HEK293 (cell line): Measurements from ENCODE around the gene CORO7.

ENCODE experiments used
- GLI4 ChIP-seq: fragments of 450-650 bp; formaldehyde crosslinking; IDR thresholded peaks from 2 replicates; pipeline ENCODE4 v1.5.1; 2016; ENCODE audit warnings: missing biosample characterization, missing genetic modification characterization
- IKZF3 ChIP-seq: fragments of 450-650 bp; IDR thresholded peaks from 2 replicates; pipeline ENCODE4 v1.5.0; 2018; ENCODE audit warnings: missing biosample characterization, mild to moderate bottlenecking, missing genetic modification characterization, moderate library complexity
- KLF16 ChIP-seq: fragments of 450-650 bp; formaldehyde crosslinking; IDR thresholded peaks from 2 replicates; pipeline ENCODE4 v1.5.1; 2017; ENCODE audit warnings: missing biosample characterization, missing genetic modification characterization
- KLF7 ChIP-seq: fragments of 450-650 bp; formaldehyde crosslinking; IDR thresholded peaks from 2 replicates; pipeline ENCODE4 v1.5.1; 2016; ENCODE audit warnings: missing biosample characterization, missing genetic modification characterization, borderline replicate concordance
- KLF8 ChIP-seq: fragments of 450-650 bp; formaldehyde crosslinking; IDR thresholded peaks from 2 replicates; pipeline ENCODE4 v1.5.1; 2016; ENCODE audit warnings: missing biosample characterization, missing genetic modification characterization
- PATZ1 ChIP-seq: fragments of 450-650 bp; formaldehyde crosslinking; IDR thresholded peaks from 2 replicates; pipeline ENCODE4 v1.5.1; 2016; ENCODE audit warnings: missing biosample characterization, missing genetic modification characterization
- SCRT2 ChIP-seq: fragments of 450-650 bp; formaldehyde crosslinking; IDR thresholded peaks from 2 replicates; pipeline ENCODE4 v1.5.1; 2016; ENCODE audit warnings: missing biosample characterization, missing genetic modification characterization
- YY1 ChIP-seq: fragments of 450-650 bp; formaldehyde crosslinking; IDR thresholded peaks from 2 replicates; pipeline ENCODE4 v1.5.1; 2018; ENCODE audit warnings: missing biosample characterization, missing genetic modification characterization
- ZFP37 ChIP-seq: fragments of 450-650 bp; formaldehyde crosslinking; IDR thresholded peaks from 2 replicates; pipeline ENCODE4 v1.5.1; 2016; ENCODE audit warnings: missing biosample characterization, missing genetic modification characterization
- ZNF155 ChIP-seq: fragments of 450-650 bp; formaldehyde crosslinking; IDR thresholded peaks from 2 replicates; pipeline ENCODE4 v1.5.1; 2016; ENCODE audit warnings: missing biosample characterization, missing genetic modification characterization
- ZNF16 ChIP-seq: fragments of 450-650 bp; formaldehyde crosslinking; IDR thresholded peaks from 2 replicates; pipeline ENCODE4 v1.5.1; 2016; ENCODE audit warnings: low read depth, missing biosample characterization, missing genetic modification characterization
- ZNF19 ChIP-seq: fragments of 450-650 bp; formaldehyde crosslinking; IDR thresholded peaks from 2 replicates; pipeline ENCODE4; 2016; ENCODE audit warnings: missing biosample characterization, missing genetic modification characterization, low read depth
- ZNF211 ChIP-seq: fragments of 450-650 bp; formaldehyde crosslinking; IDR thresholded peaks from 2 replicates; pipeline ENCODE4 v1.5.1; 2016; ENCODE audit warnings: low read depth, missing biosample characterization, missing genetic modification characterization
- ZNF23 ChIP-seq: fragments of 450-650 bp; formaldehyde crosslinking; IDR thresholded peaks from 2 replicates; pipeline ENCODE4 v1.5.1; 2016; ENCODE audit warnings: missing biosample characterization, missing genetic modification characterization, borderline replicate concordance
- ZNF37A ChIP-seq: fragments of 450-650 bp; IDR thresholded peaks from 2 replicates; pipeline ENCODE4 v1.5.1; 2018; ENCODE audit warnings: missing biosample characterization, missing genetic modification characterization
- ZNF530 ChIP-seq: fragments of 450-650 bp; formaldehyde crosslinking; IDR thresholded peaks from 2 replicates; pipeline ENCODE4 v1.5.1; 2016; ENCODE audit warnings: low read depth, missing biosample characterization, missing genetic modification characterization
- ZNF544 ChIP-seq: fragments of 450-650 bp; formaldehyde crosslinking; IDR thresholded peaks from 2 replicates; pipeline ENCODE4 v1.5.0; 2017; ENCODE audit warnings: missing biosample characterization, missing genetic modification characterization
- ZNF548 ChIP-seq: fragments of 450-650 bp; formaldehyde crosslinking; IDR thresholded peaks from 2 replicates; pipeline ENCODE4 v1.5.1; 2016; ENCODE audit warnings: missing biosample characterization, missing genetic modification characterization
- ZNF610 ChIP-seq: fragments of 450-650 bp; formaldehyde crosslinking; IDR thresholded peaks from 2 replicates; pipeline ENCODE4 v1.5.1; 2016; ENCODE audit warnings: missing biosample characterization, missing genetic modification characterization, borderline replicate concordance
- ZNF621 ChIP-seq: fragments of 450-650 bp; formaldehyde crosslinking; IDR thresholded peaks from 2 replicates; pipeline ENCODE4 v1.5.1; 2017; ENCODE audit warnings: missing biosample characterization, missing genetic modification characterization
- ZNF660 ChIP-seq: fragments of 450-650 bp; IDR thresholded peaks from 2 replicates; pipeline ENCODE4 v1.5.1; 2018; ENCODE audit warnings: missing biosample characterization, mild to moderate bottlenecking, missing genetic modification characterization
- ZNF664 ChIP-seq: fragments of 450-650 bp; formaldehyde crosslinking; IDR thresholded peaks from 2 replicates; pipeline ENCODE4 v1.5.1; 2016; ENCODE audit warnings: missing biosample characterization, missing genetic modification characterization
- ZNF707 ChIP-seq: fragments of 450-650 bp; formaldehyde crosslinking; IDR thresholded peaks from 2 replicates; pipeline ENCODE4 v1.5.1; 2016; ENCODE audit warnings: missing biosample characterization, missing genetic modification characterization
- ZNF785 ChIP-seq: fragments of 450-650 bp; formaldehyde crosslinking; IDR thresholded peaks from 2 replicates; pipeline ENCODE4 v1.5.1; 2016; ENCODE audit warnings: missing biosample characterization, missing genetic modification characterization
- ZSCAN23 ChIP-seq: fragments of 450-650 bp; formaldehyde crosslinking; IDR thresholded peaks from 2 replicates; pipeline ENCODE4 v1.5.1; 2016; ENCODE audit warnings: missing biosample characterization, missing genetic modification characterization
- ZSCAN4 ChIP-seq: fragments of 450-650 bp; formaldehyde crosslinking; IDR thresholded peaks from 2 replicates; pipeline ENCODE4 v1.5.1; 2017; ENCODE audit warnings: missing biosample characterization, missing genetic modification characterization
- TF ChIP-seq, protein P1 (sequence below): fragments of 450-650 bp; formaldehyde crosslinking; conservative IDR thresholded peaks from 2 replicates; pipeline ENCODE4 v1.5.1; 2016; ENCODE audit warnings: low read depth, missing biosample characterization, missing genetic modification characterization
- TF ChIP-seq, protein P2 (sequence below): fragments of 450-650 bp; IDR thresholded peaks from 2 replicates; pipeline ENCODE4 v1.5.1; 2018; ENCODE audit warnings: missing biosample characterization, mild to moderate bottlenecking, missing genetic modification characterization
- TF ChIP-seq, protein P3 (sequence below): fragments of 450-650 bp; formaldehyde crosslinking; IDR thresholded peaks from 2 replicates; pipeline ENCODE4 v1.5.1; 2016; ENCODE audit warnings: missing biosample characterization, missing genetic modification characterization
- TF ChIP-seq, protein P4 (sequence below): fragments of 450-650 bp; formaldehyde crosslinking; IDR thresholded peaks from 2 replicates; pipeline ENCODE4 v1.5.1; 2016; ENCODE audit warnings: missing biosample characterization, missing genetic modification characterization

The CORO7 gene

DNA sequence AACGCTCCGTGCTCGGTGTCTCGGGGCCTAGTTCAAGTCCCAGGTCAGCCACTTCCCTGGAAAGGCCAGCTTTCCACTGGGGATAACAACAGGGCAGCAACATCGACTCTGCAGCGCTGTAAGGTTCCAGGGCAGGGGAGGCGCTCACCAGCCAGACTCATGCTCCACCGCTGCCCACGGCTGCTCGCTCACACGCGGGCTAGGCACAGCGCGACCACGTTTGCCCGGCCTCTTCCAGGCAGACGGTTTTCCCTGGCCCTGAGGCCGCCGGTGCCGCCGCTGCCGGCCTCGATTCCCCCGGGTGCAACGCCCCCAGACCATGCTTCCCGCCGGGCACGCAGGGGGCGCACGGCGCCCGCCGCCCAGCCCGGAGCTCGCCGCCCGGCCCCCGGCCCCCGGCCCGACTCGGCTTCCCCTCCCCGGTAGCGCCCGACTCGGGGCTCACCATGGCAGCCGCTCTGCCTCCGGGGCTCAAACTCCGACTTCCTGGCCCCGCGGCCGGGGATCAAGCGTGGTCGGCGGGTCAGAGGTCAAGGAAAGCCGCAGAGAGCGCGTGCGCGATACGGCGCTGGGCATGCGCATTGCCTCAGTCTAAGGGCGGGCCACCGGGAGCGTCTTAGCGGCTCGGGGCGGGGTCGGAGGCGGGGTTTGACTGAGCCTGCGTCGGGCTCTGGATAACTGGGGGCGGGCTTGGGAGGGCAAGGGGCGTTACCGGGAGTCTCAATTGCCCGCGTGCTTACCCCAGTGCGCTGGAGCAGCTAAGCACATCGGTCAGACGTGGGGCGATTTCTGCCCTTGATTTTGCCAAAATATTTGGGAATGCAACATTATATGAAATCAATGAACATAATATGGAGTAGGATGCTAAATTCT is 65.4 kb downstream of the CORO7 start, which contains the start of gene PAM16 (continued):
- TF ChIP-seq KLF8 (tag by site-specific recombination) (no peak), KLF16 (no peak), YY1 (no peak), ZNF23 (tag by site-specific recombination) (no peak), ZFP37 (tag by site-specific recombination) (no peak), ZNF664 (tag by site-specific recombination) (no peak), SCRT2 (no peak), ZSCAN23 (tag by site-specific recombination) (no peak), KLF7 (tag by site-specific recombination) (no peak), PATZ1 (tag by site-specific recombination) (peak; percentile 51), ZNF548 (no peak), ZNF211 (no peak), ZNF155 (tag by site-specific recombination) (no peak), ZNF19 (tag by site-specific recombination) (no peak), GLI4 (tag by site-specific recombination) (no peak), ZNF785 (tag by site-specific recombination) (no peak), ZNF660 (tag by site-specific recombination) (no peak), ZNF707 (tag by site-specific recombination) (no peak), ZNF530 (tag by site-specific recombination) (no peak), ZNF37A (tag by site-specific recombination) (no peak), ZNF544 (no peak), IKZF3 (tag by site-specific recombination) (peak; percentile 53; the same call in 1 of the 2 replicates), ZNF16 (no peak), ZNF610 (tag by site-specific recombination) (no peak), ZSCAN4 (tag by site-specific recombination) (no peak), ZNF621 (tag by site-specific recombination) (no peak)
- TF ChIP-seq, protein P1, sequence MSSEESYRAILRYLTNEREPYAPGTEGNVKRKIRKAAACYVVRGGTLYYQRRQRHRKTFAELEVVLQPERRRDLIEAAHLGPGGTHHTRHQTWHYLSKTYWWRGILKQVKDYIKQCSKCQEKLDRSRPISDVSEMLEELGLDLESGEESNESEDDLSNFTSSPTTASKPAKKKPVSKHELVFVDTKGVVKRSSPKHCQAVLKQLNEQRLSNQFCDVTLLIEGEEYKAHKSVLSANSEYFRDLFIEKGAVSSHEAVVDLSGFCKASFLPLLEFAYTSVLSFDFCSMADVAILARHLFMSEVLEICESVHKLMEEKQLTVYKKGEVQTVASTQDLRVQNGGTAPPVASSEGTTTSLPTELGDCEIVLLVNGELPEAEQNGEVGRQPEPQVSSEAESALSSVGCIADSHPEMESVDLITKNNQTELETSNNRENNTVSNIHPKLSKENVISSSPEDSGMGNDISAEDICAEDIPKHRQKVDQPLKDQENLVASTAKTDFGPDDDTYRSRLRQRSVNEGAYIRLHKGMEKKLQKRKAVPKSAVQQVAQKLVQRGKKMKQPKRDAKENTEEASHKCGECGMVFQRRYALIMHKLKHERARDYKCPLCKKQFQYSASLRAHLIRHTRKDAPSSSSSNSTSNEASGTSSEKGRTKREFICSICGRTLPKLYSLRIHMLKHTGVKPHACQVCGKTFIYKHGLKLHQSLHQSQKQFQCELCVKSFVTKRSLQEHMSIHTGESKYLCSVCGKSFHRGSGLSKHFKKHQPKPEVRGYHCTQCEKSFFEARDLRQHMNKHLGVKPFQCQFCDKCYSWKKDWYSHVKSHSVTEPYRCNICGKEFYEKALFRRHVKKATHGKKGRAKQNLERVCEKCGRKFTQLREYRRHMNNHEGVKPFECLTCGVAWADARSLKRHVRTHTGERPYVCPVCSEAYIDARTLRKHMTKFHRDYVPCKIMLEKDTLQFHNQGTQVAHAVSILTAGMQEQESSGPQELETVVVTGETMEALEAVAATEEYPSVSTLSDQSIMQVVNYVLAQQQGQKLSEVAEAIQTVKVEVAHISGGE (tag by site-specific recombination): no peak
- TF ChIP-seq, protein P2, sequence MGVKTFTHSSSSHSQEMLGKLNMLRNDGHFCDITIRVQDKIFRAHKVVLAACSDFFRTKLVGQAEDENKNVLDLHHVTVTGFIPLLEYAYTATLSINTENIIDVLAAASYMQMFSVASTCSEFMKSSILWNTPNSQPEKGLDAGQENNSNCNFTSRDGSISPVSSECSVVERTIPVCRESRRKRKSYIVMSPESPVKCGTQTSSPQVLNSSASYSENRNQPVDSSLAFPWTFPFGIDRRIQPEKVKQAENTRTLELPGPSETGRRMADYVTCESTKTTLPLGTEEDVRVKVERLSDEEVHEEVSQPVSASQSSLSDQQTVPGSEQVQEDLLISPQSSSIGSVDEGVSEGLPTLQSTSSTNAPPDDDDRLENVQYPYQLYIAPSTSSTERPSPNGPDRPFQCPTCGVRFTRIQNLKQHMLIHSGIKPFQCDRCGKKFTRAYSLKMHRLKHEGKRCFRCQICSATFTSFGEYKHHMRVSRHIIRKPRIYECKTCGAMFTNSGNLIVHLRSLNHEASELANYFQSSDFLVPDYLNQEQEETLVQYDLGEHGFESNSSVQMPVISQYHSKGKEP: no peak
- TF ChIP-seq, protein P3, sequence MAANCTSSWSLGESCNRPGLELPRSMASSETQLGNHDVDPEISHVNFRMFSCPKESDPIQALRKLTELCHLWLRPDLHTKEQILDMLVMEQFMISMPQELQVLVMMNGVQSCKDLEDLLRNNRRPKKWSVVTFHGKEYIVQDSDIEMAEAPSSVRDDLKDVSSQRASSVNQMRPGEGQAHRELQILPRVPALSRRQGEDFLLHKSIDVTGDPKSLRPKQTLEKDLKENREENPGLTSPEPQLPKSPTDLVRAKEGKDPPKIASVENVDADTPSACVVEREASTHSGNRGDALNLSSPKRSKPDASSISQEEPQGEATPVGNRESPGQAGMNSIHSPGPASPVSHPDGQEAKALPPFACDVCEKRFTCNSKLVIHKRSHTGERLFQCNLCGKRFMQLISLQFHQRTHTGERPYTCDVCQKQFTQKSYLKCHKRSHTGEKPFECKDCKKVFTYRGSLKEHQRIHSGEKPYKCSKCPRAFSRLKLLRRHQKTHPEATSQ (tag by site-specific recombination): no peak
- TF ChIP-seq, protein P4, sequence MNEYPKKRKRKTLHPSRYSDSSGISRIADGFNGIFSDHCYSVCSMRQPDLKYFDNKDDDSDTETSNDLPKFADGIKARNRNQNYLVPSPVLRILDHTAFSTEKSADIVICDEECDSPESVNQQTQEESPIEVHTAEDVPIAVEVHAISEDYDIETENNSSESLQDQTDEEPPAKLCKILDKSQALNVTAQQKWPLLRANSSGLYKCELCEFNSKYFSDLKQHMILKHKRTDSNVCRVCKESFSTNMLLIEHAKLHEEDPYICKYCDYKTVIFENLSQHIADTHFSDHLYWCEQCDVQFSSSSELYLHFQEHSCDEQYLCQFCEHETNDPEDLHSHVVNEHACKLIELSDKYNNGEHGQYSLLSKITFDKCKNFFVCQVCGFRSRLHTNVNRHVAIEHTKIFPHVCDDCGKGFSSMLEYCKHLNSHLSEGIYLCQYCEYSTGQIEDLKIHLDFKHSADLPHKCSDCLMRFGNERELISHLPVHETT (tag by site-specific recombination): no peak
